MM.1S (cell line): Measurements from ENCODE around the gene FLRT3.

Experiments used
- DNase-seq: peaks from one replicate; pipeline ENCODE4 v3.0.0-alpha.2; 2015
- H2AFZ ChIP-seq: fragments of 300-600 bp; sonication (generic); 2 replicates; pipeline ENCODE4 v1.6.0; 2016; ENCODE audit warnings: antibody characterized with exemption, low read length
- H3F3A ChIP-seq: fragments of 300-600 bp; sonication (generic); 2 replicates; pipeline ENCODE4 v1.6.1; 2016; ENCODE audit warnings: mild to moderate bottlenecking, antibody characterized with exemption, low read length, moderate library complexity, mixed read lengths; ENCODE audit not compliant: insufficient read depth
- H3K27ac ChIP-seq: fragments of 300-600 bp; sonication (generic); 2 replicates; pipeline ENCODE4 v1.5.1; 2016; ENCODE audit warnings: mild to moderate bottlenecking, low read length
- H3K27me3 ChIP-seq: fragments of 300-600 bp; sonication (generic); replicated peaks from 2 replicates; pipeline ENCODE4 v1.6.0; 2016; ENCODE audit warnings: low read length; ENCODE audit not compliant: insufficient read depth
- H3K36me3 ChIP-seq: fragments of 300-600 bp; sonication (generic); replicated peaks from 2 replicates; pipeline ENCODE4 v1.6.1; 2016; ENCODE audit warnings: mild to moderate bottlenecking, low read length, mixed read lengths; ENCODE audit not compliant: insufficient read depth
- H3K4me1 ChIP-seq: fragments of 300-600 bp; sonication (generic); 2 replicates; pipeline ENCODE4 v1.6.1; 2016; ENCODE audit warnings: low read length, mixed read lengths
- H3K4me2 ChIP-seq: fragments of 300-600 bp; sonication (generic); 2 replicates; pipeline ENCODE4 v1.6.0; 2016; ENCODE audit warnings: low read depth, low read length
- H3K4me3 ChIP-seq: fragments of 300-600 bp; sonication (generic); 2 replicates; pipeline ENCODE4 v1.5.1; 2016; ENCODE audit warnings: low read length, mixed read lengths
- H3K79me2 ChIP-seq: fragments of 300-600 bp; sonication (generic); 2 replicates; pipeline ENCODE4 v1.6.1; 2016; ENCODE audit warnings: mixed run types, low read length, mixed read lengths
- H3K9ac ChIP-seq: fragments of 300-600 bp; sonication (generic); 2 replicates; pipeline ENCODE4 v1.6.1; 2016; ENCODE audit warnings: low read length, mixed read lengths
- H3K9me2 ChIP-seq: fragments of 300-600 bp; sonication (generic); replicated peaks from 2 replicates; pipeline ENCODE4 v1.6.1; 2016; ENCODE audit warnings: mild to moderate bottlenecking, low read length, mixed read lengths; ENCODE audit not compliant: insufficient read depth
- H3K9me3 ChIP-seq: fragments of 300-600 bp; sonication (generic); replicated peaks from 2 replicates; pipeline ENCODE4 v1.6.1; 2016; ENCODE audit warnings: mild to moderate bottlenecking, low read length, mixed read lengths; ENCODE audit not compliant: insufficient read depth
- H4K20me1 ChIP-seq: fragments of 300-600 bp; sonication (generic); 2 replicates; pipeline ENCODE4 v1.6.1; 2016; ENCODE audit warnings: mild to moderate bottlenecking, low read length, moderate library complexity, mixed read lengths; ENCODE audit not compliant: insufficient read depth
- CTCF ChIP-seq: fragments of 300-600 bp; sonication (generic); IDR thresholded peaks from 2 replicates; pipeline ENCODE4 v1.5.1; 2016; ENCODE audit warnings: antibody characterized with exemption, low read length, mixed read lengths
- EZH2 ChIP-seq: fragments of 300-600 bp; sonication (generic); optimal IDR thresholded peaks from 2 replicates; pipeline ENCODE3; 2017; ENCODE audit warnings: low read depth, mild to moderate bottlenecking, antibody characterized with exemption, low read length, mixed read lengths
- EZH2phosphoT487 ChIP-seq: fragments of 300-600 bp; sonication (generic); IDR thresholded peaks from 2 replicates; pipeline ENCODE4 v1.6.1; 2018; ENCODE audit warnings: antibody characterized with exemption, low read length

FLRT3 gene

GRCh38 chr20:14313341-14314020 lies 23.9 kb downstream of the FLRT3 start:
- no peak overlapping the region for H2AFZ ChIP-seq
- no peaks in the 10 kb centered on the region for H3K9me3 ChIP-seq
- no peaks in the 10 kb centered on the region for H3F3A ChIP-seq
- no peaks in the 10 kb centered on the region for H3K36me3 ChIP-seq
- no peaks in the 10 kb centered on the region for H3K79me2 ChIP-seq
- no peaks in the 10 kb centered on the region for H3K4me1 ChIP-seq
- no peak for DNase-seq
- H4K20me1 ChIP-seq, result no peaks in the 10 kb centered on the region
- no peak overlapping the region for H3K9ac ChIP-seq
- TF ChIP-seq EZH2phosphoT487 (no peak), EZH2 (no peak), CTCF (no peak)
- no peaks in the 10 kb centered on the region for H3K9me2 ChIP-seq
- no peak overlapping the region for H3K4me3 ChIP-seq
- no peaks in the 10 kb centered on the region for H3K27me3 ChIP-seq
- H3K27ac ChIP-seq, result no peak overlapping the region
- no peak overlapping the region for H3K4me2 ChIP-seq

DNA sequence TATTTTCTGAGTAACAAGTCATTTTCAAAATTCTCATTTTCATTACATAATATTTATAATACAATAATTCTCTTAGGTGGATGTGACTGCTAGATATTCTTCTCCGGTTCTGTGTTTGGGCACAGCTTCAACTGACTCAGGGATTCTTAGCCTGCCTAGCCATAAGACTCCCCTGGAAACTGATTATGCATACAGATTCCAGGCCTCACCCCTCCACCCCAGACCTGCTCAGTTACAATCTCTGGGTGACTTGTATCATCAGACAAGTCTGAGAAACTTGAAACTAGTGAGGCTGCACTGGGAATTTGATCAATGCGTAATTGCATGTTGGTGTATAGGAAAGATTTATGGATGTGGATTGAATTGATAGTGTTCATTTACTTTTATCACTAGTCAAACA lies 25.4 kb downstream of the FLRT3 start:
- H3K36me3 ChIP-seq, result no peaks in the 10 kb centered on the region
- no peak overlapping the region for H3K4me3 ChIP-seq
- no peak overlapping the region for H3K4me2 ChIP-seq
- no peaks in the 10 kb centered on the region for H3F3A ChIP-seq
- H2AFZ ChIP-seq, result no peak overlapping the region
- H3K27me3 ChIP-seq, result no peaks in the 10 kb centered on the region
- H3K9me2 ChIP-seq, result no peaks in the 10 kb centered on the region
- TF ChIP-seq CTCF (no peak), EZH2 (no peak), EZH2phosphoT487 (no peak)
- no peaks in the 10 kb centered on the region for H3K79me2 ChIP-seq
- no peaks in the 10 kb centered on the region for H3K9me3 ChIP-seq
- no peak overlapping the region for H3K9ac ChIP-seq
- H4K20me1 ChIP-seq, result no peaks in the 10 kb centered on the region
- no peak for DNase-seq
- H3K4me1 ChIP-seq, result no peaks in the 10 kb centered on the region
- no peak overlapping the region for H3K27ac ChIP-seq

DNA sequence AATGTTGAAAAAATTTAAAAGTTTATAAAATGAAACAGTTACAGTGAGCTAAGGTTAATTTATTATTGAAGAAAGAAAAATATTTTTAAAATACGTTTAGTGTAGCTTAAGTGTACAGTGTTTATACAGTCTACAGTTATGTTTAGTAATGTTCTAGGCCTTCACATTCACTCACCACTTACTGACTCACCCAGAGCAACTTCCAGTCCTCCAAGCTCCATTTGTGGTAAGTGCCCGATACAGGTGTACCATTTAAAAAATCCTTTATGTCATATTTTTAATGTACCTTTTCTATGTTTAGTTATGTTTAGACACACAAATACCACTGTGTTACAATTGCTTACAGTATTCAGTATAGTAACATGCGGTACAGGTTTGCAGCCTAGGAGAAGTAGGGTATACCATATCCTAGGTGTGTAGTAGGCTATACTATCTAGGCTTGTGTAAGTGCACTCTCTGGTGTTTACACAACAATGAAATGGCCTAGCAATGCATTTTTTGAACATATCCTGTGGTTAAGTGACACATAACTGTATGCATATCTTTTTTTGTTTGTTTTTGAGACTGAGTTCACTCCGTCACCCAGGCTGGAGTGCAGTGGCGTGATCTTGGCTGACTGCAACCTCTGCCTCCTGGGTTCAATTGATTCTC lies 26.3 kb downstream of the FLRT3 start:
- no peaks in the 10 kb centered on the region for H3K9me2 ChIP-seq
- no peaks in the 10 kb centered on the region for H3K4me1 ChIP-seq
- H2AFZ ChIP-seq, result no peak overlapping the region
- no peak overlapping the region for H3K9ac ChIP-seq
- H3K4me2 ChIP-seq, result no peak overlapping the region
- no peak for TF ChIP-seq EZH2
- H3K9me3 ChIP-seq, result no peaks in the 10 kb centered on the region
- H3K27ac ChIP-seq, result no peak overlapping the region
- H3K4me3 ChIP-seq, result no peak overlapping the region
- no peaks in the 10 kb centered on the region for H3F3A ChIP-seq
- H3K36me3 ChIP-seq, result no peaks in the 10 kb centered on the region
- H4K20me1 ChIP-seq, result no peaks in the 10 kb centered on the region
- no peaks in the 10 kb centered on the region for H3K79me2 ChIP-seq
- no peak for DNase-seq
- H3K27me3 ChIP-seq, result no peaks in the 10 kb centered on the region

- no peak overlapping the region for H3K4me2 ChIP-seq
- no peaks in the 10 kb centered on the region for H4K20me1 ChIP-seq
- H3K9me2 ChIP-seq, result no peaks in the 10 kb centered on the region
- no peak for TF ChIP-seq EZH2
- no peak for TF ChIP-seq CTCF
- no peak for TF ChIP-seq EZH2phosphoT487
- H3K4me1 ChIP-seq, result no peaks in the 10 kb centered on the region
- no peak overlapping the region for H2AFZ ChIP-seq
- H3K36me3 ChIP-seq, result no peaks in the 10 kb centered on the region
- DNase-seq, result no peak
- no peak overlapping the region for H3K9ac ChIP-seq
- no peak overlapping the region for H3K4me3 ChIP-seq
- H3F3A ChIP-seq, result no peaks in the 10 kb centered on the region
- H3K9me3 ChIP-seq, result no peaks in the 10 kb centered on the region
- no peaks in the 10 kb centered on the region for H3K79me2 ChIP-seq
- H3K27me3 ChIP-seq, result no peaks in the 10 kb centered on the region
- H3K27ac ChIP-seq, result no peak overlapping the region
These were observed 29.5 kb downstream of the FLRT3 start for GRCh38 chr20:14307956-14308355.
